Mesendoderm (in vitro differentiated cells): ENCODE data around the gene APOL1.

ENCODE experiments used
- DNase-seq: peaks from one replicate; pipeline ENCODE4 v3.0.0; 2013
- H2AK5ac ChIP-seq: 2 replicates; pipeline ENCODE4 v1.6.1; 2013; ENCODE audit warnings: low read length, inconsistent platforms
- H2BK120ac ChIP-seq: 2 replicates; pipeline ENCODE4 v1.6.1; 2013; ENCODE audit warnings: low read depth, mild to moderate bottlenecking, low read length, moderate library complexity, mixed read lengths
- H2BK15ac ChIP-seq: replicated peaks from 2 replicates; pipeline ENCODE4 v1.6.1; 2013; ENCODE audit warnings: low read depth, mild to moderate bottlenecking, moderate library complexity
- H2BK5ac ChIP-seq: 2 replicates; pipeline ENCODE4 v1.6.1; 2013; ENCODE audit warnings: low read length, inconsistent platforms
- H3K18ac ChIP-seq: 2 replicates; pipeline ENCODE4 v1.6.1; 2013; ENCODE audit warnings: mild to moderate bottlenecking, low read length, mixed read lengths
- H3K23ac ChIP-seq: one replicate; pipeline ENCODE4 v1.6.1; 2013; ENCODE audit warnings: low read length
- H3K27ac ChIP-seq: 2 replicates; pipeline ENCODE4 v1.5.1; 2013; ENCODE audit warnings: low read depth, mild to moderate bottlenecking, inconsistent platforms, low read length, moderate library complexity
- H3K27me3 ChIP-seq: 2 replicates; pipeline ENCODE4 v1.6.1; 2013; ENCODE audit warnings: low read length, control low read depth, mild to moderate bottlenecking, inconsistent platforms; ENCODE audit not compliant: insufficient read depth, poor library complexity
- H3K36me3 ChIP-seq: 2 replicates; pipeline ENCODE4 v1.6.1; 2013; ENCODE audit warnings: low read length, inconsistent platforms; ENCODE audit not compliant: control insufficient read depth, insufficient read depth
- H3K4ac ChIP-seq: one replicate; pipeline ENCODE4 v1.6.1; 2013; ENCODE audit warnings: low read depth, mild to moderate bottlenecking, low read length, moderate library complexity
- H3K4me1 ChIP-seq: 2 replicates; pipeline ENCODE4 v1.6.1; 2013; ENCODE audit warnings: low read depth, low read length, inconsistent platforms; ENCODE audit not compliant: control insufficient read depth
- H3K4me2 ChIP-seq: 2 replicates; pipeline ENCODE4 v1.6.1; 2013; ENCODE audit warnings: low read length
- H3K4me3 ChIP-seq: 2 replicates; pipeline ENCODE4 v1.5.1; 2013; ENCODE audit warnings: mild to moderate bottlenecking, low read length
- H3K56ac ChIP-seq: one replicate; pipeline ENCODE4 v1.6.1; 2013; ENCODE audit warnings: low read length
- H3K79me1 ChIP-seq: 2 replicates; pipeline ENCODE4 v1.6.1; 2013; ENCODE audit warnings: low read length, inconsistent platforms
- H3K79me2 ChIP-seq: 2 replicates; pipeline ENCODE4 v1.6.1; 2013; ENCODE audit warnings: mild to moderate bottlenecking, low read length; ENCODE audit not compliant: control insufficient read depth, insufficient read depth
- H3K9ac ChIP-seq: 2 replicates; pipeline ENCODE4 v1.6.1; 2013; ENCODE audit warnings: low read length, inconsistent platforms
- H4K5ac ChIP-seq: one replicate; pipeline ENCODE4 v1.6.1; 2013; ENCODE audit warnings: low read length
- H4K8ac ChIP-seq: one replicate; pipeline ENCODE4 v1.6.1; 2013; ENCODE audit warnings: low read depth, mild to moderate bottlenecking, control low read depth, low read length, moderate library complexity
- WGBS: extraction: QIAGEN DNeasy Blood & Tissue Kit; methylation state at CpG from one replicate; pipeline ENCODE4 v1.1.7; 2013; ENCODE audit warnings: low lambda C conversion rate, missing lambda C conversion rate; ENCODE audit not compliant: insufficient coverage; ENCODE audit errors: extremely low coverage; 5-methylcytosine and 5-hydroxymethylcytosine counted together

APOL1 gene

DNA sequence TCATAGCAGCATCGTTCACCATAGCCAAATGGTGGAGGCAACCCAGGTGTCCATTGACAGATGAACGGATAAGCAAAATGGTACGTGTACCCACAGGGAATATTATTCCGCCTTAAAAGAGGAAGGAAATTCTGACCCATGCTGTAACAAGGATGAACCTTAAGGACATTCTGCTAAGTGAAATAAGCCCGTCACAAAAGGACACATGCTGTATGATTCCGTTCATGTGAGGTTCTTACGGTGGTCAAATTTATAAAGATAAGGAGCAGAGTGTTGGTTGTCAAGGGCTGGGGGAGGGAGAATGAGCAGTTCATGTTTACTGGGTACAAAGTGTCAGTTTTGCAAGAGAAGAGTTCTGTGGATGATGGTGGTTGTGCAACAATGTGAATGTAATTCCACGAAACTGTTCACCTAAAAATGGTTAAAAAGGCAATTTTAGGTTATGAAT, 26.3 kb downstream of the APOL1 start:
- no peaks in the 10 kb centered on the region for H3K4me1 ChIP-seq

DNA sequence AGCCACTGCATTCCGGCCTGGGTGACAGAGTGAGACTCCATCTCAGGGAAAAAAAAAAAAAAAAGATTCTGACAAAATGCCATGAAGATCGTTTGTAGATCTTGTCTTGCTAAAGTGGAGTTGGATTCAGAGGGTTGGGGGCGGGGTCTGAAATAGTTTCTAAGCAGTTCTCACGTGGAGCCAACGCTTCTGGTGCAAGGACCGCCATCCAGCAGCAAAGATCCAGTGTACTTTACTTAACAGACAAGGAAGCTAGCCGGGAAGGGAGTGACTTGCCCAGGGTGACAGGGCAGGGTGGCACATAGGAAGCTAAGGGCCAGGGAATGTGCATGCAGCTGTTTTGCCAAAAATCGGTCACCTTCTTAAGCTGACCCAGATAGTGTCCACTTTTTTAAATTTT, 27.4 kb downstream of the APOL1 start:
- Histone ChIP-seq H2AK5ac (no peak overlapping the region), H3K18ac (no peak overlapping the region), H4K5ac (no peak overlapping the region), H3K36me3 (peaks cover 17% of the 10 kb centered on the region), H3K27ac (no peak overlapping the region), H3K9ac (no peak overlapping the region), H3K79me2 (no peaks in the 10 kb centered on the region), H3K23ac (no peak overlapping the region), H3K4me3 (no peak overlapping the region), H2BK15ac (no peak overlapping the region), H3K4me1 (no peaks in the 10 kb centered on the region), H3K56ac (no peak overlapping the region), H3K79me1 (no peaks in the 10 kb centered on the region), H3K27me3 (no peaks in the 10 kb centered on the region), H4K8ac (no peak overlapping the region), H2BK120ac (no peak overlapping the region), H3K4me2 (no peak overlapping the region), H2BK5ac (no peak overlapping the region), H3K4ac (no peak overlapping the region)
- DNase-seq = no peak
- whole genome bisulfite sequencing = no CpG with 5 or more reads among the region's 8 CpGs

More for the DNA sequence above, 26.3 kb downstream of the APOL1 start:
- Histone ChIP-seq H3K23ac (no peak overlapping the region), H2AK5ac (no peak overlapping the region), H3K27me3 (no peaks in the 10 kb centered on the region), H4K5ac (no peak overlapping the region), H3K56ac (no peak overlapping the region), H3K18ac (no peak overlapping the region), H3K4me2 (no peak overlapping the region), H3K27ac (no peak overlapping the region), H4K8ac (no peak overlapping the region), H3K36me3 (peaks cover 12% of the 10 kb centered on the region), H3K9ac (no peak overlapping the region), H3K4ac (no peak overlapping the region), H2BK15ac (no peak overlapping the region), H3K79me1 (no peaks in the 10 kb centered on the region), H3K4me3 (no peak overlapping the region), H2BK120ac (no peak overlapping the region), H3K79me2 (no peaks in the 10 kb centered on the region), H2BK5ac (no peak overlapping the region)
- WGBS = no CpG with 5 or more reads among the region's 8 CpGs
- no peak for DNase-seq

DNA sequence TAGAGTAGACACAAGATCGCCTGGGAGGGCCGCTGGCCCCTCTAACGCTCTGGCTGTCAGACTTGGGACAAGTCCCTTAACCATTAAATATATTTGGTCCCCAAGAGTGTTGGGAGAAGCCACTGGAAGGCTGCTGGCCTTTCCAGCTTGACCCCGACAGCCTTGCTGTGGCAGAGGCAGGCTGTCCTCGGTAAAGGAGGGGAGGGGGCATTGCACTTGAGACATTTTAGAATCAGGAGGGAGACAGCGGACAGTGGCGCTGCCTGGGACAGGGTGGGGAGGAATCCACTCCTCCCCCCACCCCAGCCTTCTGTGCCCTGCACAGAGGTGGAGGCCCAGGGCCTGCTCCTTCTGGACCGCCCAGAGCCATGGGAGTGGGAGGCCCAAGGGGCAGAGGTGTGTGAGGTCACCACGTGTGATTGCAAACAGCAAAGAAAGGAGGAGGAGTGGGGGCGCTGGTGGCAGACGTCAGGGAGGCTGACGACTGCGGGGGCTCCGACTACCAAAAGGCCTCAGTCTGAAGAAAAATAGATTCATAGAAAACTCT, 28.9 kb downstream of the APOL1 start:
- Histone ChIP-seq H3K79me1 (no peaks in the 10 kb centered on the region), H4K8ac (no peak overlapping the region), H2BK120ac (no peak overlapping the region), H4K5ac (no peak overlapping the region), H3K9ac (no peak overlapping the region), H3K36me3 (peaks cover 26% of the 10 kb centered on the region), H3K23ac (no peak overlapping the region), H3K4me2 (no peak overlapping the region), H3K4ac (no peak overlapping the region), H3K4me1 (no peaks in the 10 kb centered on the region), H2BK15ac (no peak overlapping the region), H3K79me2 (no peaks in the 10 kb centered on the region), H3K18ac (no peak overlapping the region), H3K27me3 (no peaks in the 10 kb centered on the region), H2AK5ac (no peak overlapping the region), H3K4me3 (no peak overlapping the region), H3K56ac (no peak overlapping the region), H2BK5ac (no peak overlapping the region), H3K27ac (no peak overlapping the region)
- no CpG with 5 or more reads among the region's 14 CpGs for WGBS
- DNase-seq = no peak

- Histone ChIP-seq H4K8ac (no peak overlapping the region), H3K79me1 (no peaks in the 10 kb centered on the region), H3K9ac (no peak overlapping the region), H2BK120ac (no peak overlapping the region), H3K4me2 (no peak overlapping the region), H3K4me3 (no peak overlapping the region), H3K18ac (no peak overlapping the region), H3K27ac (no peak overlapping the region), H2AK5ac (no peak overlapping the region), H3K23ac (no peak overlapping the region), H4K5ac (no peak overlapping the region), H3K27me3 (no peaks in the 10 kb centered on the region), H3K4ac (no peak overlapping the region), H3K36me3 (peaks cover 26% of the 10 kb centered on the region), H3K4me1 (no peaks in the 10 kb centered on the region), H3K56ac (no peak overlapping the region), H2BK15ac (no peak overlapping the region), H3K79me2 (no peaks in the 10 kb centered on the region), H2BK5ac (no peak overlapping the region)
- DNase-seq = no peak
- WGBS = no CpG with 5 or more reads among the region's 24 CpGs
Measured at GRCh38 chr22:36282328-36282831, 29.4 kb downstream of the APOL1 start.

- no peak for DNase-seq
- H3K79me2 ChIP-seq = no peaks in the 10 kb centered on the region
- H3K4me1 ChIP-seq = no peaks in the 10 kb centered on the region
- WGBS = no CpG with 5 or more reads among the region's 24 CpGs
- H2BK15ac ChIP-seq = no peak overlapping the region
- H3K36me3 ChIP-seq = peaks cover 36% of the 10 kb centered on the region
- no peak overlapping the region for H3K18ac ChIP-seq
- no peaks in the 10 kb centered on the region for H3K27me3 ChIP-seq
- no peak overlapping the region for H4K5ac ChIP-seq
- no peak overlapping the region for H4K8ac ChIP-seq
- no peak overlapping the region for H3K23ac ChIP-seq
- no peak overlapping the region for H3K4me2 ChIP-seq
- H2BK120ac ChIP-seq = no peak overlapping the region
- no peak overlapping the region for H3K9ac ChIP-seq
- H3K4ac ChIP-seq = no peak overlapping the region
- no peaks in the 10 kb centered on the region for H3K79me1 ChIP-seq
- H2BK5ac ChIP-seq = no peak overlapping the region
- no peak overlapping the region for H2AK5ac ChIP-seq
- H3K4me3 ChIP-seq = no peak overlapping the region
- H3K27ac ChIP-seq = no peak overlapping the region
- H3K56ac ChIP-seq = no peak overlapping the region
Measured at GRCh38 chr22:36284171-36284571, 31.2 kb downstream of the APOL1 start.

- Histone ChIP-seq H3K4me1 (no peaks in the 10 kb centered on the region), H3K4me3 (no peak overlapping the region), H3K23ac (no peak overlapping the region), H3K36me3 (peaks cover 43% of the 10 kb centered on the region), H3K4ac (no peak overlapping the region), H3K27me3 (no peaks in the 10 kb centered on the region), H3K79me1 (no peaks in the 10 kb centered on the region), H3K18ac (no peak overlapping the region), H2BK5ac (no peak overlapping the region), H3K79me2 (no peaks in the 10 kb centered on the region), H3K4me2 (no peak overlapping the region), H4K8ac (no peak overlapping the region), H3K27ac (no peak overlapping the region), H2AK5ac (no peak overlapping the region), H2BK15ac (no peak overlapping the region), H3K56ac (no peak overlapping the region), H3K9ac (no peak overlapping the region), H2BK120ac (no peak overlapping the region), H4K5ac (no peak overlapping the region)
- WGBS = no CpG with 5 or more reads among the region's 12 CpGs
- no peak for DNase-seq
Measured at GRCh38 chr22:36285017-36285416, 32.1 kb downstream of the APOL1 start.
